Measurements from ENCODE around the gene TAF4.

Gene TAF4

DNA sequence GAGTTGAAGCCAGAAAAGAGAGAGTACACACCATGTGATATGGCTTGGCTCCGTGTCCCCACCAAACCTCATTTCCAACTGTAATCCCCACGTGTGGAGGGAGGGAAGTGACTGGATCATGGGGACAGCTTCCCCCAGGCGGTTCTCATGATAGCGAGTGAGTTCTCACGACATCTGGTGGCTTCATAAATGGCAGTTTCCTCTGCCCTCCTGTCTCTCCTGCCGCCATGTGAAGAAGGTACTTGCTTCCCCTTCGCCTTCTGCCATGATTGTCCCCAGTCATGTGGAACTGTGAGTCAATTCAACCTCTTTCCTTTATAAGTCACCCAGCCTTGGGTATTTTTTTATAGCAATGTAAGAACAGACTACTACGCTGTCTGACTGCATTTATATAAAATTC lies 40.3 kb downstream of the TAF4 start:
- H3K4me3 ChIP-seq (ENCODE audit: low read depth, low read length), result no peak overlapping the region

GRCh38 chr20:62023935-62024334 lies 41.7 kb downstream of the TAF4 start:
- no peak overlapping the region for H3K4me3 ChIP-seq (ENCODE audit: low read depth, low read length)

GRCh38 chr20:62022575-62023139 lies 43.0 kb downstream of the TAF4 start:
- no peak overlapping the region for H3K4me3 ChIP-seq (ENCODE audit: low read depth, low read length)

- no peak overlapping the region for H3K4me3 ChIP-seq (ENCODE audit: low read depth, low read length)
Measured at GRCh38 chr20:62021793-62022385, 43.8 kb downstream of the TAF4 start.

GRCh38 chr20:62020935-62021701 lies 44.6 kb downstream of the TAF4 start:
- no peak overlapping the region for H3K4me3 ChIP-seq (ENCODE audit: low read depth, low read length)

GRCh38 chr20:62019881-62020492 lies 45.7 kb downstream of the TAF4 start:
- H3K4me3 ChIP-seq (ENCODE audit: low read depth, low read length), result no peak overlapping the region

DNA sequence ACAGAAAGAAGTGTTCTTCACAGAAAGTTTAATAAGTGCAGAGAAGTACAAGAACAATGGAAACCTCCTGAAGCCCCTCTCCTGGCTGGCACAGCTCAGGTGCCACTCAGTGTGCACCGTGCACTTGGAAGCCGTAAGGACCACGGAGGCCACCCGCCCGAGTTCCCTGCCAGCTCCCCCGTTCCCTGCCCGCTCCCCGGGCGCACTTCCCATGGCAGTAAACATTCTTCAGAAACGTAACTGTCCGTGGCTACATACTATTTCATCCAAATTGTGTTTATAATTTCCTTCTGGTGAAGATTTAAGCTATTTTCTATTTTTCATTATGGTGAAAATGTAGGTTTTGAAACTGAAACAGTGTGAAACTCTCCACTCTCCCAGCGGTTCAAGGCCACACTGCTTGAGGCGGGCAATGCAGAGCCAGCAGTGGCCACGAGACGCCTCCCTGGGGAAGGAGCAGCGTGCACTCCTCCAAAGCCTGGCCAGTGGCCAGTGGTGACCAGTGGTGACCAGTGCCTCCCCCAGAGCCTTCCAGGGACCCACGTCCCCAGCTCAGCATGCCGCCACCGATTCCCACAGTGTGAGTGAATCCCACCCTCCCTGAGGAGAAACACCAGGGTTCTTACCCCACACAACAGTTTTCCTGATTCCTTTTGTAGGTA lies 46.4 kb downstream of the TAF4 start:
- H3K4me3 ChIP-seq (ENCODE audit: low read depth, low read length), result no peak overlapping the region

GRCh38 chr20:62018437-62019143 lies 47.1 kb downstream of the TAF4 start:
- H3K4me3 ChIP-seq (ENCODE audit: low read depth, low read length), result no peak overlapping the region

DNA sequence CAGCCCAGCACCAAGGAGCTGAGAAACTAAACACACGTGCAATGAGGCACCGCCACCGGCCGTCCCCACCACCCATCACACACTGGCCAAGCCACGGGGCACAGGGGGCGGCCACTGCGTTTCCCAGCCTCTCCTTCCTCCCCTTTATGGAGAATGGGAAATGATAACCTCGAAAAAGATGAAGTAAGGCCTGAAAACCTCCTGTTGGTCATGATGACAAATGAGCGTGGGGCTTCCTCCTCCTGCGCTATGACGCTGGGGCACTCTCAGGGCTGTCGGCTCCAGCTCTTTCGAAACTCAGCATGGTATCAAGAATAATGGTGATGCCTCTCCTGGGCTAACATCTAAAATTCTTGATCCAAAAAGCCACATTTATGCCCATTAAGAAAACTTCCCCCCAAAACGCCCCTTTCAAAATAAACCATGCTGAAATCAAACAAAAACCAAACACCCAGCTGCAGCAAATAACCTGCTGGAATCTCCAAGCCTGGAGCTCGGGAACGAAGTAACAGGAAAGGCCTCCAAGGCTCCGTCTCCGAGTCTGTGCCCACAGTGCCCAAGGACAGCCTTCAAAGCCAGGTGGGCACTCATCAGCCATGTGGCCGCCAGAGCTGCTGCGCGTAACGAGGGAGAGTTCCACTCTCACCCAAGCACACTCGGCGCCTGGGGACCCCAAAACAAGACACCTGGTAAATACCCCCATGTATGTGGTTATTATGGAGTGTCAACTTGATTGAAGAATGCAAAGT lies 50.0 kb downstream of the TAF4 start:
- H3K4me3 ChIP-seq (ENCODE audit: low read depth, low read length), result no peak overlapping the region

DNA sequence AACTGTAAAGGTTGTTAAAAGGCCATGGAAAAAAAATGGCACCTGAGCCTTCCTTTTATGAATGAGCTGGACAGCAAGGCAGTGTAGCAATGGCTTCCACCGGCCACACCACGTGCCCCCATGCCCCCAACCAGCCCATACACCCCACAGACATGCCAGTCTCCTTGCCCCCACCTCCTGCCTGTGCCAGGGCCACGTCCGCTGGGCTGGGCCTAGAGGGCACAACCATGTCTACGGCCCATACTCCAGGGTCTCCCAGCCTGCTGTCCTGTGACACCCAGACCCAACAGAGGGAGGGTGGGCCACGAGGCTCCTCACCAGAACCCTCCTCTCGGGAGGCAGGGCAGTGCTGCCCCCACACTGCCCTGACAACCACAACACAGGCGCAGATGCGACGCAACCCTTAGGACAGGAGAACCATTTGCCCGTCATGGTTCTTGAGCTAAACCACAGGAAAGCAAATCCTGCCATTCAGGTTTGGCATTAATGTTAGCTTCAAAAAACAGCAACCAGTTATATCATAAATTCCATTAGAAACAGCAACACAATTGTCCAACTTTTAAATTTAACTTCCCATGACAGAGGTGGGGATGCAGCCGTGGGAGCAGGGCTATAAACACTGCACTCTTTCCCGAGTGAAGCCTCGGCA lies 50.7 kb downstream of the TAF4 start:
- H3K4me3 ChIP-seq (ENCODE audit: low read depth, low read length), result no peak overlapping the region

- no peak overlapping the region for H3K4me3 ChIP-seq (ENCODE audit: low read depth, low read length)
Measured at GRCh38 chr20:62014488-62014775, 51.2 kb downstream of the TAF4 start.

DNA sequence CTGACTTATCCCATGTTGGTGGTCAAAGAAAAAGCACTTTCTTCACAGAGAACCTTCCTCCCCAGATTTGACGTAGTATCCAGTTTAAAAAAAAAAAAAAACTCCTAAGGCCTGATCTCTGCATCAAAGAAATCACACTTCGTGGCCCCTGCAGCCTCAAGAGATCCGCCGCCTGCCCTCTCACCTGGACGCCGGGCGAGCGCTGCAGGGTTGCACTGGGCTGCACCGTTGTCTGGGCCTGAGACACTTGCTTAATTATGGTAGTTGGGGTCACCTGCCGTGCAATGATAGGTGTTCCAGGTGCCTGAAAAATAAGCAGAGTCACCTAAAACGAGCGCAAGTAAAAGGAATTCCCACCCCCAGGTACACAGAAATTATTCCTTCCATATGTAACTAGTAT lies 53.0 kb downstream of the TAF4 start:
- no peak overlapping the region for H3K4me3 ChIP-seq (ENCODE audit: low read depth, low read length)

GRCh38 chr20:62011938-62012534 lies 53.6 kb downstream of the TAF4 start:
- no peak overlapping the region for H3K4me3 ChIP-seq (ENCODE audit: low read depth, low read length)

GRCh38 chr20:62011403-62011790 lies 54.3 kb downstream of the TAF4 start:
- no peak overlapping the region for H3K4me3 ChIP-seq (ENCODE audit: low read depth, low read length)

DNA sequence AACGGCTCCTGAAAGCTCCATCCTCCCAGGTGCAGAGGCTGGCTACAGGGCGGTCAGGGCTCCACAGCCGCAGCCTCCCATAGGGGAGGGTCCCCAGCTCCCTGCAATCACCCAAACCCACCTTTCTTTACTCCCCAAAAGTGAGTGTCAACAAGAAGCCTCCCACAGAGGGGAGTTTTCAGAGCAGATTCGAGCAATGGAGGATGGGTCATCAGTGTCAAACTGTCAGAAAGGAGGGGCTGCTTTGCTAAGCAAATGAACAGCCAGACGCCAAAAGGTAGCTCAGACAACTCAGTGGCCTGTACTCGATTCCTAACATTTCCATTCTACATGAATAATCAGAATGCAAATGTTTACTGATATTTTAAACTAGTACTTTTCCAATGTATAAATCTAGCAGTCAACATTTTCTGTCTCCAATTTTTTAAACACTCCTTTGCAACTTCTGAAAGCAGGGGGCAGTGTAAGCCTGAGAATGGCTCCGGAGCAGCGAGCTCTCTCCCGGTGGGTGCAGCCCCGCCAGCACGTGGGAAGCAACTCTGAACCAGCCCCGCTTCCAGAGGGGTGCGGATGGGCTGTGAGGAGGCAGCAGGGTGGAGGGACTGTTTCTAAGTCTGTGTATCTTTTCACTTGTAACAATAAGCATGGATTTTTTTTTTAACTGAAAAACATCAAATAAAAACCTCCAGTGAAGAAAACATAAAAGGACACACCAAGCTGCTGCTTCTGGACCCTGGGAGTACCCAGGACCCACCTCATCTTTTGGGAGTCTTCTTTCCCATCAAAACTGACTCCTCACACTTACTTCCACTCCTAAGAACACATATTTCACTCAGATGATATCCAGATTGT lies 54.9 kb downstream of the TAF4 start:
- no peak overlapping the region for H3K4me3 ChIP-seq (ENCODE audit: low read depth, low read length)

DNA sequence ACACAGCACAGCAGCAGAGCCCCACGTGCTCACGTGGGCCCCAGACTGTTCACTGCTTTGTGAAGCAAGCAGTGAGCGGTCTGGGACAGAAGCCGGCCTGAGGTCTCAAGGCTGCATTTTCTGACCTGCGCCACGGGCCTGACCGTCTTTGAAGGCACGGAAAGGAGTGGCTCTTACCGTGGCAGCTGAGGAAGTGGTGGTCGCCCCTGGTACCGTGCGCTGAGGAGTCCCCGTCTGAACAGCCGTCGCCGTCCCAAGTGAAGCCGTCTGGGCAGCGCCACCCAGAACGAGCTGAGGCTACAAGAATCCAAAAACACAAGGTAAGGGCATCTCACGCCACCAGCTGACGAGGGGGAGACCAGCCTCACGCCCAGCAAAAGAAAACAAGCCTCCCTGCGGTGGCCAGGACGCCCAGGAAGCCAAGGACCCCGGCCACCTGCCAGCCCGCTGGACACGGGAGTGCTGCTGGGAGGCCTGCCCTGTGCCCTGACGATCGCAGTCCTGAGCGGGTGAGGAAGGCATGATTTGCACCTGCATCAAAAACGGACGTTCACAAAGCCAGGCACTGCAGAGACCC lies 55.7 kb downstream of the TAF4 start:
- H3K4me3 ChIP-seq (ENCODE audit: low read depth, low read length), result no peak overlapping the region

DNA sequence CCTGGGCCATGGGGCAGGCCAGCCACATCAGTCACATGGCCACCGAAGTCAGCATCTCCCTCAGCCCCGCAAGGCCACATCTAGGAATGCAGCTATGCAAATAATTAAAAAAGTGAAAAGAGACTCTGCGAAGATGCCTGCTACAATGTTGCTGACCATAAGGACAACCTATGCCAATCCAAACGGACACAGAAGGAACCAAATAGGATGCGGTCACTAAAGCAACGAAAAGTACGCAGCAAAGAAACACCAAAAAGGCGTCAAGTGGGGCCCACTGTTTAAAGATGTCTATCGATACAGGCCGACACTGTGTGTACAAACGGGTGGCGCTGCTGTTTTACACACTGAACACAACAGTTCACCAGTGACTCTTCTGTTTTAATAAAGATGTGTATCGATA lies 56.4 kb downstream of the TAF4 start:
- no peak overlapping the region for H3K4me3 ChIP-seq (ENCODE audit: low read depth, low read length)

DNA sequence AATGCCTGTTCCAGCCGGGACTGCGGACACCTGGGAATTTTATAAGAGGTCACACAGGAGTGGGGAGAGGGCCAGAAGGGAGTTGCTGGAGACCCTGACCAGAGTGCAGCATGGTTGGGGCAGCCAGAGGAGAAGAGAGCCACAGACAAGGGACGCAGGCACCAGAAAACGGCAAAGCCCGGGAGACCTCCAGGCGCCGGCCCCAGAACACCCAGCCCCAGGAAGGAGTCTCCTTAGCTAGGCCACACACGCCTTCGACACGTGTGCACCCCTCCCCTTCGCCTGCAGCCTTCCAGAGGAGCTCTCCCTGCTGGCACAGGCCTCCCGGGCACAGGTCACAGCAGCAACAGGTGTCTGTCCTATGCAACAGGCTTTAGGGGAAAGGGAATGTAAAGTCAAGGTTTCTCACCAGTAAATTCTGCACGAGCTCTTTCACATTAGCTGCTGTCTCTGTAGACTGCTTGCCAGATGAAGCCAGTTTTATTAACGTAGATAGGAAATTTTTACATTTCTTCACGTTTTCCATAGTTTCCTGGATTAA lies 57.0 kb downstream of the TAF4 start:
- H3K4me3 ChIP-seq (ENCODE audit: low read depth, low read length), result no peak overlapping the region
